ENCODE data around the gene NUCKS1.

DNA sequence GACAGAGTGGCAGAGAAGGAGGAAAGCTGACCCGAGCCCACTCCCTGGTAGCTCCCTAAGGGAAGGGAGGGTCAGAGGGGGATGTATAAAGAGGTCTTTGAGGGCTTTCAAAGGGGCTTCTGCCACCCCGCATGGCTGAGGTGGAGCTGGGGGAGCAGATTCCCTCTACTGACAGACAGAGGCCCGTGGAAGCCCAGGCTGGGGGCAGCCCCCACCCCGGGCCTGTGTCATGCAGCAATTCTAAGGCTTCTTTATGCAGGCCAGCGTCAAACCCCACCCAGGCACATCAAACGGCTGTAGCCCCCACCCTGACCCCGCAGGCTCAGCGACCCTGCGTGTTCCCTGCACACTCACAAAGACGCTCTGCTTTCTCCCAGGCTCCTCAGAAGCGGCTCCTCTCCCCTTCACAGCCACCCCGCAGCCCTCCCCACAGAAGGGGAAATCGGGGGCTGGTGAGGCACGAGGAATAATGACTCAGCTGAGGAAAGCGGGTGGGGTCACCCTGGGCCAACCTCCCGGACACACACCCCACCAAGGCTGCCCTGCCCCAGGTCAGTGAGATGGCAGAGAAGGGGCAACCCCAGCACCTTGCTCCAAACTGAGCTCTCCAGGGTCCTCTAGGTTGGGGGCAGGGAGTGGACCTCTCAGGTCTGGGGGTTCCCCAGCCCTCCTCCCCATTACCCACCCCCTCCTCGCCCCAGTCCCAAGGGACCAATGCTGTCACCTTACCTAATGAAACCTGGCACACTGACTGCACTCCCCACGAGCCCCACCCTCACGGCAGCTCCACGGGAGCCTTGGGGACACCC lies 80.4 kb downstream of the NUCKS1 start:
- TF ChIP-seq, protein P1, sequence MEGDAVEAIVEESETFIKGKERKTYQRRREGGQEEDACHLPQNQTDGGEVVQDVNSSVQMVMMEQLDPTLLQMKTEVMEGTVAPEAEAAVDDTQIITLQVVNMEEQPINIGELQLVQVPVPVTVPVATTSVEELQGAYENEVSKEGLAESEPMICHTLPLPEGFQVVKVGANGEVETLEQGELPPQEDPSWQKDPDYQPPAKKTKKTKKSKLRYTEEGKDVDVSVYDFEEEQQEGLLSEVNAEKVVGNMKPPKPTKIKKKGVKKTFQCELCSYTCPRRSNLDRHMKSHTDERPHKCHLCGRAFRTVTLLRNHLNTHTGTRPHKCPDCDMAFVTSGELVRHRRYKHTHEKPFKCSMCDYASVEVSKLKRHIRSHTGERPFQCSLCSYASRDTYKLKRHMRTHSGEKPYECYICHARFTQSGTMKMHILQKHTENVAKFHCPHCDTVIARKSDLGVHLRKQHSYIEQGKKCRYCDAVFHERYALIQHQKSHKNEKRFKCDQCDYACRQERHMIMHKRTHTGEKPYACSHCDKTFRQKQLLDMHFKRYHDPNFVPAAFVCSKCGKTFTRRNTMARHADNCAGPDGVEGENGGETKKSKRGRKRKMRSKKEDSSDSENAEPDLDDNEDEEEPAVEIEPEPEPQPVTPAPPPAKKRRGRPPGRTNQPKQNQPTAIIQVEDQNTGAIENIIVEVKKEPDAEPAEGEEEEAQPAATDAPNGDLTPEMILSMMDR (conservative IDR thresholded peaks at IDR 0.05; ENCODE audit: low read length), result no peak
- TF ChIP-seq EZH2phosphoT487 (IDR thresholded peaks at IDR 0.05; ENCODE audit: borderline replicate concordance), result no peak
